CD4-positive, alpha-beta memory T cell (primary cell): ENCODE measurements around the gene FUCA1. TPM values are rescaled to one million over a fixed set of nuclear protein-coding genes. Genes with fewer than 3 reads are reported as not detected.
A peak's percentile ranks its signal among the peaks of the same experiment; 100 is the strongest.
"Not testable (repeated sequence)": the region's sequence is repeated elsewhere in the genome, so short reads cannot be mapped to it uniquely, and the experiment has no call there.

Experiments used
- CTCF ChIA-PET: fragments of 350-600 bp; sonication (Branson Sonifier 250); formaldehyde crosslinking; loops from one replicate; lab custom pipeline; 2021; ENCODE audit warnings: inconsistent platforms; ENCODE audit not compliant: partially characterized antibody; lab: Charles Lee
- POLR2A ChIA-PET: fragments of 350-600 bp; sonication (Branson Sonifier 250); formaldehyde crosslinking; loops from one replicate; lab custom pipeline; 2021; ENCODE audit not compliant: partially characterized antibody; lab: Charles Lee
- DNase-seq, 5 donors: peaks; one replicate each; pipeline versions ENCODE4 v3.0.0 to v3.0.0-alpha.2; 2020 to 2022; ENCODE audit warnings: mixed read lengths in 1 of 5
- H3K27ac ChIP-seq: one replicate; pipeline ENCODE4 v1.7.0; 2013; ENCODE audit warnings: low read depth, low read length
- H3K27me3 ChIP-seq: 2 replicates; pipeline ENCODE4 v1.7.0; 2013; ENCODE audit warnings: mild to moderate bottlenecking, low read length, moderate library complexity; ENCODE audit not compliant: insufficient read depth
- H3K36me3 ChIP-seq: 2 replicates; pipeline ENCODE4 v1.7.0; 2013; ENCODE audit warnings: mild to moderate bottlenecking, low read length, moderate library complexity; ENCODE audit not compliant: insufficient read depth
- H3K4me1 ChIP-seq: 2 replicates; pipeline ENCODE4 v1.7.0; 2013; ENCODE audit warnings: mild to moderate bottlenecking, low read length, moderate library complexity; ENCODE audit not compliant: insufficient read depth
- H3K4me3 ChIP-seq, 2 donors: one replicate each; pipeline ENCODE4 v1.7.0; 2013; ENCODE audit warnings: low read length in 2 of 2, mild to moderate bottlenecking in 1 of 2
- H3K9me3 ChIP-seq, 2 donors: one replicate each; pipeline ENCODE4 v1.7.0; 2013; ENCODE audit warnings: low read length in 2 of 2, control low read depth in 1 of 2; ENCODE audit not compliant: control insufficient read depth in 1 of 2
- H3K27ac Mint-ChIP-seq, 7 donors: one replicate each; pipeline ENCODE4 v1.8.0; 2020 to 2021; ENCODE audit warnings: mixed read lengths in 7 of 7, mild to moderate bottlenecking in 6 of 7, inconsistent platforms in 3 of 7, moderate library complexity in 3 of 7
- H3K27me3 Mint-ChIP-seq, 2 donors: one replicate each; pipeline ENCODE4 v1.8.0; 2020 to 2021; ENCODE audit warnings: mixed read lengths in 2 of 2
- H3K36me3 Mint-ChIP-seq, 2 donors: one replicate each; pipeline ENCODE4 v1.8.0; 2020 to 2021; ENCODE audit warnings: mixed read lengths in 2 of 2, inconsistent platforms in 1 of 2, mild to moderate bottlenecking in 1 of 2
- H3K4me1 Mint-ChIP-seq, 4 donors: one replicate each; pipeline ENCODE4 v1.8.0; 2020 to 2021; ENCODE audit warnings: mixed read lengths in 4 of 4, mild to moderate bottlenecking in 1 of 4
- H3K4me3 Mint-ChIP-seq, 8 donors: one replicate each; pipeline ENCODE4 v1.8.0; 2020 to 2021; ENCODE audit warnings: mixed read lengths in 8 of 8, mild to moderate bottlenecking in 7 of 8, moderate library complexity in 6 of 8, inconsistent platforms in 3 of 8
- H3K9me3 Mint-ChIP-seq, 8 donors: one replicate each; pipeline ENCODE4 v1.8.0; 2020 to 2021; ENCODE audit warnings: mixed read lengths in 8 of 8, mild to moderate bottlenecking in 5 of 8, inconsistent platforms in 3 of 8, moderate library complexity in 1 of 8
- intact Hi-C: fragments of 100-400 bp; cut with micrococcal nuclease; formaldehyde crosslinking; loops from one replicate; pipeline ENCODE4 v1.15.1; 2023
- polyA plus RNA-seq, 2 donors: library from polyadenylated mRNA; unstranded; fragments of 300-500 nt; fragmentation: Illumina TruSeq; gene quantifications; one replicate each; pipeline ENCODE4 v1.2.3, GENCODE V29; 2021
- total RNA-seq, 2 experiments: library from RNA; stranded (reverse); gene quantifications; one replicate each; pipeline ENCODE4 v1.2.3, GENCODE V29; 2021

Gene FUCA1
- total and polyA plus RNA-seq, 4 experiments from 2014 or later, result 15.8 to 35.0 (median 25.0) TPM

DNA sequence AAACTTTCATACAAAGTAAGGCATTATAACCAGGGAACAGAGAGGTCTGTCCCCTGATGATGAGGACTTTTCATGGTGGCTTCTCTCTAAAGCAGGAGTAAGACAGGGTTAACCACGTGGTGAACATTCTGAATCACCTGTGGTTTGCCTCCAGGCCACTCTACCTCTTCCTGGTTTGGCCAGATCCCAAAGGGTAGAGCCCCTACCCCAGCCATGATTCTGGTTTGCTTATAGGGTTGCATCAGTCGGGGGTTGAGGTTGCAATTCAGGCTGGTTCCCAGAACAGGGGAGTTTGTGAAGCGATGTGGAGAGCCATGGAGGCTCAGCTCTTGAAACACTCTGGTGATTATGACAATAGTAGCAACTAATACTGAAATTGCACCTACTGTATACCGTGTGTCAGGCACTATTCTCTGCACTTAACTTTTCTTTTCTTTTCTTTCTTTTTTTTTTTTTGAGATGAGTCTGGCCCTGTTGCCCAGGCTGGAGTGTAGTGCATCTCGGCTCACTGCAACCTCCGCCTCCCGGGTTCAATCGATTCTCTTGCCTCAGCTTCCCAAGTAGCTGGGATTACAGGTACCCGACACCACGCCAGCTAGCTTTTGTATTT, 36.8 kb upstream of the FUCA1 start:
- Mint-ChIP-seq H3K4me3 (no peak overlapping the region), H3K4me1 (peaks cover 4 to 12% (median 7%) of the 10 kb centered on the region in 4 donors), H3K9me3 (no peaks in the 10 kb centered on the region), H3K27me3 (peaks cover 26 to 30% of the 10 kb centered on the region in 2 donors), H3K36me3 (no peaks in the 10 kb centered on the region), H3K27ac (no peak overlapping the region)
- Histone ChIP-seq H3K27me3 (no peaks in the 10 kb centered on the region), H3K4me1 (peaks cover 11% of the 10 kb centered on the region), H3K27ac (no peak overlapping the region), H3K9me3 (no peaks in the 10 kb centered on the region), H3K36me3 (no peaks in the 10 kb centered on the region), H3K4me3 (no peak overlapping the region)
- intact Hi-C loops, result no loop called here
- CTCF ChIA-PET, result no interaction called here
- POLR2A ChIA-PET, result no interaction called here
- DNase-seq, result no peak

DNA sequence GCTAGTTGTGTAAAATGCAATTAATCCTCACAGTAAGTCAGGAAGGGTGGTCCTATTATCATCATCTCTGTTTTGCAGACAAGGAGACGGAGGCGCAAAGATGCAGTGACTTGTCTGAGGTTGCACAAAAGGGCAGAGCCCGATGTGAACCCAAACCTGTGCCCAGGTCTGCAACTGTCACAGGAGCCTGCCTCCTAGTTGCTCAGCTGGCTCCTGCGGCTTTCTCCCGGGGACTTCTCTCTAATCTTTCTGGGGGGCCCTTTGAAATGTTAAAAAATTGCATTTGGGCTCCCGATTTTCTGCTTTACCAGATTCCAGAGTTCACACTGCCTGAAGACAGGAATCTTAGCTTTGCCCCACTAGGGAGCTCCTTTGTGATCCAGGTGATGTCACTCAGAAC, 35.7 kb upstream of the FUCA1 start:
- intact Hi-C loops, result no loop called here
- H3K4me1 Mint-ChIP-seq, result peaks cover 0 to 4% (median 1%) of the 10 kb centered on the region in 4 donors
- Histone ChIP-seq H3K4me3 (no peak overlapping the region), H3K27ac (no peak overlapping the region), H3K36me3 (no peaks in the 10 kb centered on the region), H3K9me3 (no peaks in the 10 kb centered on the region), H3K27me3 (no peaks in the 10 kb centered on the region), H3K4me1 (peaks cover 3% of the 10 kb centered on the region)
- no peaks in the 10 kb centered on the region for H3K9me3 Mint-ChIP-seq
- POLR2A ChIA-PET, result no interaction called here
- H3K27me3 Mint-ChIP-seq, result peaks cover 23 to 24% of the 10 kb centered on the region in 2 donors
- no peaks in the 10 kb centered on the region for H3K36me3 Mint-ChIP-seq
- no peak for DNase-seq
- H3K27ac Mint-ChIP-seq, result no peak overlapping the region
- CTCF ChIA-PET, result no interaction called here
- no peak overlapping the region for H3K4me3 Mint-ChIP-seq

DNA sequence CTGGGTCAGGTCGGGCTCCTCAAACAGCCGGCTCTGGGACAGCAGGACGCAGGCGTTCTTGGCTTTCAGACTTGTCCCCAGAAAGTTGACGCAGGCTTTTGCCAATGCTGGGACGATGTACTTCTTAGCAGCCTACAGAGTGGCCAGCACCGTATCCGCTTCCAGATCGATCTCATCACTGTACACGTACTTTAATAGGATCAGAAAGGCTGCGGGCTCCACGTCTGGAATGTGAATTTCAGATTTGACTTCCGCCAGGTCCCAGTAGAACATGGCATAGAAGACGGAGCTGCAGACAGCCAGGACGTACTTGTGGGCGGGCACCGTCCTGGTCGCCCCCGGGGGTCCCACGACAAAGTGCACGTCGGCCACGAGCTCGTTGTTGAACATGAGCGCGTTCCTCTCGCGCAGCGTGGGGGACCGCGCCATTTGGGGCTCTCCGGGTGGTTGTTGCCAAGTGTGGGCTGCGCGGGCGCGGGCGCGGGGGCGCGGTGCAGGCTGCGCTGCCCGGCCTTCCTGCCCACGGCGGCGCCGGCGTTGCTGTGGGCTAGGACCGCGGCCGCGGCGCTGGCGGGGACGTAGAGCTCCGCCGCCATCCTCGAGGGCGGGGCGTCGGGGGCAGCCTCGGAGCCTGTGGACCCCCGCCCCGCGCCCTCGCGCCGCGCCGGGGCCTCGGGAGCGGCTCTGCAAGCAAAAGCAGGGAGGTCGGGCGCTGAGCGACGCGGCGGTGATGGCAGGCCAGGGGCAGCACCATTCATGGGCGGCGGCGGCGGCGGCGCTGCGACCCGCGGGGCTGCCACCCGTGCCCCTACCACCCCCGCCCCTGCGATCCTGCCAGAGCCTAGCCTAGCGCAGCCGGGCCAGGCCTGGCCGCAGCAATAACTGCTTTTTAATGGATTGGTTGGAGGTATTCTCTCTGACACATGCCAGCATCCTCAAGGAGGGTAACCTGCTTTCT, 34.5 kb upstream of the FUCA1 start:
- intact Hi-C loops, result no loop called here
- Histone ChIP-seq H3K4me1 (no peaks in the 10 kb centered on the region), H3K27me3 (no peaks in the 10 kb centered on the region), H3K27ac (no peak overlapping the region), H3K9me3 (no peaks in the 10 kb centered on the region), H3K36me3 (no peaks in the 10 kb centered on the region), H3K4me3 (no peak overlapping the region)
- Mint-ChIP-seq H3K27ac (no peak overlapping the region), H3K27me3 (peaks cover 20 to 24% of the 10 kb centered on the region in 2 donors), H3K36me3 (no peaks in the 10 kb centered on the region), H3K4me3 (no peak overlapping the region), H3K4me1 (peaks cover 0 to 4% (median 2%) of the 10 kb centered on the region in 4 donors), H3K9me3 (no peaks in the 10 kb centered on the region)
- DNase-seq, result no peak
- ChIA-PET POLR2A (no interaction called here), CTCF (no interaction called here)

DNA sequence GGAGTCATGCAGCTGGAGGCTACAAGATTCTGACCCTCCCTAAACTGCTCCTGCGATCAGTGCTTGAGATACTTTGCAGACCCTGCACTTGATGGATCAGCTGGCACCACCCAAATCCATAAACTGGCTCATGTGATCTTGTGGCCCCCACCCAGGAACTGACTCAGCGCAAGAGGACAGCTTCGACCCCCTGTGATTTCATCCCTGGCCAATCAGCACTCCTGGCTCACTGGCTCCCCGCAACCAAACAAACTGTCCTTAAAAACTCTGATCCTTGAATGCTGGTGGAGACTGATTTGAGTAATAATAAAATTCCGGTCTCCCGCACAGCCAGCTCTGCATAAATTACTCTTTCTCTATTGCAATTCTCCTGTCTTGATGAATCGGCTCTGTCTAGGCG, 31.9 kb upstream of the FUCA1 start:
- H3K9me3 Mint-ChIP-seq, H3K27ac ChIP-seq, H3K27ac Mint-ChIP-seq, H3K36me3 ChIP-seq, H3K36me3 Mint-ChIP-seq, H3K4me3 Mint-ChIP-seq, CTCF ChIA-PET, H3K9me3 ChIP-seq, H3K27me3 ChIP-seq, H3K4me1 ChIP-seq, intact Hi-C loops, H3K4me3 ChIP-seq, DNase-seq, POLR2A ChIA-PET: not testable (repeated sequence)
- peaks cover 7 to 21% (median 12%) of the 10 kb centered on the region in 4 donors for H3K4me1 Mint-ChIP-seq
- H3K27me3 Mint-ChIP-seq, result peaks cover 12 to 24% of the 10 kb centered on the region in 2 donors

DNA sequence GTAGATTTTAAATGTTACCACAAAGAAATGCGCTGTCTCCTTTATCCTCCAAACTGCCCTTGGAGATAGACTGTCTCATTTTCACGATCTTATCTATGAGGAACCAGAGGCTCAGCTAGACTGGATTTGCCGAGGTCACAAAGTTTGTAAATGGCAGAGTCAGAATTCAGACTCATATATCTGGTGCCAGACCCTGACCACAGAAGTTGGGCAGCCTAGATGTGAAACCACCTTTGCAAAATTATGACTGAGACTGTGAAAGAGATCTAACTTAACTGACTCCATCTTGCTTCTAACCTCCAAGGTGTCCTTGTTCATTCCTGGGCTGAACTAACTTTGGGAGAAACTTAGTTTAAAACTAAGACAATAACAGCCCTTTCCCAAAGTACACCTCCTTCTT, 31.0 kb upstream of the FUCA1 start:
- H3K27ac ChIP-seq, result no peak overlapping the region
- intact Hi-C loops, result no loop called here
- no peaks in the 10 kb centered on the region for H3K4me1 ChIP-seq
- H3K27me3 ChIP-seq, result no peaks in the 10 kb centered on the region
- H3K36me3 ChIP-seq, result no peaks in the 10 kb centered on the region
- ChIA-PET CTCF (no interaction called here), POLR2A (no interaction called here)
- H3K4me1 Mint-ChIP-seq, result peaks cover 7 to 17% (median 12%) of the 10 kb centered on the region in 4 donors
- H3K9me3 ChIP-seq, result no peaks in the 10 kb centered on the region
- no peaks in the 10 kb centered on the region for H3K36me3 Mint-ChIP-seq
- no peak for DNase-seq
- peaks cover 7 to 19% of the 10 kb centered on the region in 2 donors for H3K27me3 Mint-ChIP-seq
- no peak overlapping the region for H3K4me3 ChIP-seq
- no peak overlapping the region for H3K27ac Mint-ChIP-seq
- no peak overlapping the region for H3K4me3 Mint-ChIP-seq
- no peaks in the 10 kb centered on the region for H3K9me3 Mint-ChIP-seq

DNA sequence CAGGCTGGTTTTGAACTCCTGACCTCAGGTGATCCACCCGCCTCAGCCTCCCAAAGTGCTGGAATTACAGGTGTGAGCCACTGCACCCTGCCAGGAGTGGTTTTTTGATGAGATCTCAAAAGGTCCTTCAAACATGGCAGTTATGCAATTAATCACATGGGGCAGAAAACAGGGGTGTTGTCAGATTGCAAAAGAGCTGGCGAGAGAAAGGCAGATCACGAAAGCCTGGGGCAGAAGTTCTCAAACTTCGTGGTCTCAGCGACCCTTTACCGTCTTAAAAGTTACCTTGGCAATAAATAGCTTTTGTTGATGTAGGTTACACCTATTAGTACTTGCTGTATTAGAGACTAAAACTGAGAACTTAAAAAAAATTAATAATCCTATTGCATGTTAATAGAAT, 29.0 kb upstream of the FUCA1 start:
- Histone ChIP-seq H3K4me3 (no peak overlapping the region), H3K36me3 (no peaks in the 10 kb centered on the region), H3K9me3 (no peaks in the 10 kb centered on the region), H3K27me3 (no peaks in the 10 kb centered on the region), H3K27ac (no peak overlapping the region), H3K4me1 (no peaks in the 10 kb centered on the region)
- Mint-ChIP-seq H3K4me3 (no peak overlapping the region), H3K9me3 (no peaks in the 10 kb centered on the region), H3K27ac (no peak overlapping the region), H3K27me3 (peaks cover 3 to 11% of the 10 kb centered on the region in 2 donors), H3K4me1 (peaks cover 7 to 17% (median 12%) of the 10 kb centered on the region in 4 donors), H3K36me3 (no peaks in the 10 kb centered on the region)
- POLR2A ChIA-PET, result no interaction called here
- no peak for DNase-seq
- intact Hi-C loops, result no loop called here
- CTCF ChIA-PET, result interaction anchor here (1.3 kb wide), 1 partner anchor 125 kb away, joined by 3 read pairs; no protein-coding TSS in a partner anchor

DNA sequence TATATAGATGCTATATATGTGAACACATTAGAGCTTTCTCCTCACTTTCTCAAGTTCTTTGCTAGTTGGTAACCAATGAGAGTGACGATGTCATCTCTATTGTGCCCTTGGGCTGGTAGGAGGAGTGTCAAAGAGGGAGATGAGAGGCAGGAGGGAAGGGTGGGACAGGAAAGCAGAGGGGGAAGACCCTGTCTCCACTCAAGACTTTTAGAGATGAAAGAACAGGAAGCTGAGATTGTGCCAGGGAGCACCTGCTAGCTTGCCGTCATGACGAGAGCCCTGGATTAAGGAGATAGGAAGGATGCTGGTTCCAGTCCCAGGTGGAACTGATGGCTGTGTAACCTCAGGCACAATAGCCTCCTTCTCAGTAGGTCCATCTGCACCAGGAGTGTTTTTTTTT, 28.4 kb upstream of the FUCA1 start:
- peaks cover 3 to 5% of the 10 kb centered on the region in 2 donors for H3K27me3 Mint-ChIP-seq
- H3K36me3 Mint-ChIP-seq, result no peaks in the 10 kb centered on the region
- peak in 2 of 5 donors; percentile 6 to 14 for DNase-seq
- peak overlapping the region in 1 of 8 donors; percentile 63 for H3K4me3 Mint-ChIP-seq
- ChIA-PET POLR2A (interaction anchor here (0.7 kb wide), 1 partner anchor 71 kb away, joined by 3 read pairs; the partner anchor contains the start of gene HMGCL), CTCF (interaction anchor here (1.3 kb wide), 1 partner anchor 125 kb away, joined by 3 read pairs; no protein-coding TSS in a partner anchor)
- peak overlapping the region in 1 of 7 donors; percentile 10 for H3K27ac Mint-ChIP-seq
- Histone ChIP-seq H3K27ac (no peak overlapping the region), H3K36me3 (no peaks in the 10 kb centered on the region), H3K4me1 (no peaks in the 10 kb centered on the region), H3K4me3 (no peak overlapping the region), H3K9me3 (no peaks in the 10 kb centered on the region), H3K27me3 (no peaks in the 10 kb centered on the region)
- peaks cover 7 to 17% (median 12%) of the 10 kb centered on the region in 4 donors for H3K4me1 Mint-ChIP-seq
- no peaks in the 10 kb centered on the region for H3K9me3 Mint-ChIP-seq
- intact Hi-C loops, result no loop called here
